Smooth muscle cell (in vitro differentiated cells): ENCODE data around the gene MDC1. TPM values are rescaled to one million over a fixed set of nuclear protein-coding genes. Genes with fewer than 3 reads are reported as not detected.

ENCODE experiments used
- DNase-seq: peaks from one replicate; lab custom pipeline; 2025; ENCODE audit not compliant: unreplicated experiment; lab: John Stamatoyannopoulos, UW
- H2AFZ ChIP-seq: fragments of 200-600 bp; sonication (generic); 2 replicates; pipeline ENCODE4 v1.6.0; 2016; ENCODE audit warnings: antibody characterized with exemption, low read depth, mild to moderate bottlenecking
- H3F3A ChIP-seq: fragments of 200-600 bp; sonication (generic); 2 replicates; pipeline ENCODE4 v1.6.0; 2017; ENCODE audit warnings: antibody characterized with exemption, low read depth
- H3K27ac ChIP-seq: fragments of 200-600 bp; sonication (generic); 2 replicates; pipeline ENCODE4 v1.5.1; 2016; ENCODE audit warnings: low read depth, mild to moderate bottlenecking
- H3K27me3 ChIP-seq: fragments of 200-600 bp; sonication (generic); 2 replicates; pipeline ENCODE4 v1.6.1; 2016; ENCODE audit warnings: low read depth, mild to moderate bottlenecking
- H3K36me3 ChIP-seq: fragments of 200-600 bp; sonication (generic); 2 replicates; pipeline ENCODE4 v1.5.1; 2016; ENCODE audit warnings: low read depth
- H3K4me1 ChIP-seq: fragments of 200-600 bp; sonication (generic); 2 replicates; pipeline ENCODE4 v1.5.1; 2016; ENCODE audit warnings: low read depth
- H3K4me2 ChIP-seq: fragments of 200-600 bp; sonication (generic); 2 replicates; pipeline ENCODE4 v1.6.0; 2016; ENCODE audit warnings: mild to moderate bottlenecking
- H3K4me3 ChIP-seq: fragments of 200-600 bp; sonication (generic); 2 replicates; pipeline ENCODE4 v1.5.1; 2016; ENCODE audit warnings: mild to moderate bottlenecking
- H3K79me2 ChIP-seq: fragments of 200-600 bp; sonication (generic); 2 replicates; pipeline ENCODE4 v1.6.0; 2016; ENCODE audit warnings: low read depth, mild to moderate bottlenecking
- H3K9ac ChIP-seq: fragments of 200-600 bp; sonication (generic); 2 replicates; pipeline ENCODE4 v1.6.0; 2016; ENCODE audit warnings: low read depth
- H3K9me3 ChIP-seq: fragments of 200-600 bp; sonication (generic); replicated peaks from 2 replicates; pipeline ENCODE4 v1.5.1; 2016; ENCODE audit warnings: low read depth
- H4K20me1 ChIP-seq: fragments of 200-600 bp; sonication (generic); 2 replicates; pipeline ENCODE4 v1.6.0; 2016; ENCODE audit warnings: low read depth
- CTCF ChIP-seq: fragments of 200-600 bp; sonication (generic); IDR thresholded peaks from 2 replicates; pipeline ENCODE4 v1.5.1; 2017; ENCODE audit warnings: borderline replicate concordance, mild to moderate bottlenecking, antibody characterized with exemption; ENCODE audit not compliant: insufficient read depth, poor library complexity, severe bottlenecking
- WGBS: methylation state at CpG from one replicate; pipeline ENCODE4 v1.1.7; 2016; ENCODE audit warnings: low lambda C conversion rate; 5-methylcytosine and 5-hydroxymethylcytosine counted together
- polyA plus RNA-seq: library from polyadenylated mRNA; unstranded; fragments of >200 nt; fragmentation: Nextera tagmentation; extraction: Ambion mirVana; gene quantifications from 2 replicates; pipeline ENCODE4 v1.2.1, GENCODE V29; 2016
- total RNA-seq: library from RNA; depleted of rRNA; stranded (reverse); fragments of >200 nt; gene quantifications from 2 replicates; pipeline ENCODE4 v1.2.3, GENCODE V29; 2014

The MDC1 gene
- total and polyA plus RNA-seq, 2 experiments from 2014 or later, result 7.0 to 17.1 TPM

- Histone ChIP-seq H3K9me3 (no peaks in the 10 kb centered on the region), H3K27ac (peak overlapping the region; percentile 100), H3K4me2 (peak overlapping the region; percentile 68), H3K4me1 (peaks cover 42% of the 10 kb centered on the region), H3K36me3 (no peaks in the 10 kb centered on the region), H3K79me2 (no peaks in the 10 kb centered on the region), H3K27me3 (no peaks in the 10 kb centered on the region), H3K4me3 (no peak overlapping the region), H3K9ac (peak overlapping the region; percentile 74), H2AFZ (no peak overlapping the region), H3F3A (peaks cover 25% of the 10 kb centered on the region), H4K20me1 (no peaks in the 10 kb centered on the region)
- TF ChIP-seq CTCF, result no peak
- DNase-seq, result no peak
- 35% methylated on average over 7 of the region's 8 CpGs for WGBS
Measured at GRCh38 chr6:30763618-30764489, 46.8 kb upstream of the MDC1 start.

- peak overlapping the region; percentile 100 for H3K27ac ChIP-seq
- peak overlapping the region; percentile 68 for H3K4me2 ChIP-seq
- no peaks in the 10 kb centered on the region for H3K9me3 ChIP-seq
- peaks cover 37% of the 10 kb centered on the region for H3K4me1 ChIP-seq
- H3K79me2 ChIP-seq, result no peaks in the 10 kb centered on the region
- peak overlapping the region; percentile 74 for H3K9ac ChIP-seq
- DNase-seq, result no peak
- 70% methylated on average over 1 of the region's 1 CpG for whole genome bisulfite sequencing
- H2AFZ ChIP-seq, result no peak overlapping the region
- peaks cover 21% of the 10 kb centered on the region for H3F3A ChIP-seq
- no peak overlapping the region for H3K4me3 ChIP-seq
- no peak for TF ChIP-seq CTCF
- no peaks in the 10 kb centered on the region for H3K36me3 ChIP-seq
- H3K27me3 ChIP-seq, result no peaks in the 10 kb centered on the region
- H4K20me1 ChIP-seq, result no peaks in the 10 kb centered on the region
Measured at GRCh38 chr6:30763155-30763617, 46.1 kb upstream of the MDC1 start.

- no peak overlapping the region for H3K9ac ChIP-seq
- H3K4me1 ChIP-seq, result peaks cover 36% of the 10 kb centered on the region
- 94% methylated on average over 4 of the region's 4 CpGs for WGBS
- H3K27me3 ChIP-seq, result no peaks in the 10 kb centered on the region
- H3K36me3 ChIP-seq, result no peaks in the 10 kb centered on the region
- no peaks in the 10 kb centered on the region for H3K79me2 ChIP-seq
- H2AFZ ChIP-seq, result no peak overlapping the region
- no peaks in the 10 kb centered on the region for H3K9me3 ChIP-seq
- no peak for DNase-seq
- no peak overlapping the region for H3K4me3 ChIP-seq
- H3F3A ChIP-seq, result peaks cover 16% of the 10 kb centered on the region
- H3K27ac ChIP-seq, result peak overlapping the region; percentile 99
- no peak overlapping the region for H3K4me2 ChIP-seq
- no peak for TF ChIP-seq CTCF
- no peaks in the 10 kb centered on the region for H4K20me1 ChIP-seq
Measured at GRCh38 chr6:30761791-30762429, 44.8 kb upstream of the MDC1 start.
